Measurements from ENCODE around the gene PRSS38. TPM values are rescaled to one million over a fixed set of nuclear protein-coding genes. Genes with fewer than 3 reads are reported as not detected.

The PRSS38 gene
- total and polyA plus RNA-seq, 10 of the 15 experiments (the other 5 are each of a cell fraction or from before 2014, with no cell fraction given) = not detected

DNA sequence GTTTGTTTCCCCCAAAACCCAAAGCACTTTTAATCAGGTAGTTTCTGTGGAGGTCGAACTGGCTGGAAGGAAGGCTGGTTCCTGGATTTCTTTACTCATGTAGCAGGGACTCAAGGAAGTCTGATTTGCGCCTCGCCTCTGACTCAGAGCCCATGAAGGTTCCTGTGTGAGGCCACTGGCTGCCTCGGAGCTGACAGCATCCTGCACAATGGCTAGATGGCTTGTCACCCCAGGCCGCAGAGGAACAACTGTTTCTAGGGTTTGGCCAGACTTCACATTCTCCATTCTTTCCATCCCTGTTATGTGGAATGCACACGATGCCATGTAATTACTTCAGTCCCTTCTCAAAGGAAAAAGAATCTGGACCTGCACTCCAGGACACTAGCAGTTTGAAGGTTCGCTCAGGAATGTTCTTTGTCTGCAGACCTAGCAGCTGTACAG is 39.1 kb upstream of the PRSS38 start:
- Histone ChIP-seq H3K27me3 (replicated peaks in 1 of 2; ENCODE audit: control insufficient read depth in 2 of 2, insufficient read depth in 2 of 2, low read length in 1 of 2) (no peaks in the 10 kb centered on the region), H3K4me3 (no peak overlapping the region), H3K36me3 (ENCODE audit: control insufficient read depth in 2 of 2, insufficient read depth in 2 of 2, low read length in 1 of 2) (peaks cover 4 to 11% of the 10 kb centered on the region in 2 experiments; a peak in 3 of 4 replicates), H4K20me1 (ENCODE audit: control insufficient read depth, insufficient read depth) (no peaks in the 10 kb centered on the region), H3K9ac (ENCODE audit: control insufficient read depth, insufficient read depth, low read length) (no peak overlapping the region), H3K9me3 (replicated peaks; ENCODE audit: control insufficient read depth, insufficient read depth, low read length) (no peaks in the 10 kb centered on the region), H3K4me2 (ENCODE audit: control insufficient read depth, insufficient read depth) (no peak overlapping the region), H3K79me2 (ENCODE audit: control insufficient read depth, insufficient read depth, low read length) (no peaks in the 10 kb centered on the region), H2AFZ (ENCODE audit: control insufficient read depth, low read depth, low read length) (no peak overlapping the region), H3K27ac (ENCODE audit: control insufficient read depth, insufficient read depth) (no peak overlapping the region), H3K4me1 (ENCODE audit: control insufficient read depth, insufficient read depth, low read length) (no peaks in the 10 kb centered on the region)
- in situ Hi-C loops (cut with MboI) (no loop called here), intact Hi-C loops (cut with micrococcal nuclease; ENCODE audit: unreplicated experiment) (no loop called here)
- 98% methylated on average over 7 of the region's 7 CpGs for WGBS (ENCODE audit: insufficient coverage, insufficient replicate concordance, low lambda C conversion rate, missing lambda C conversion rate)
- FAIRE-seq (no peak), DNase-seq (ENCODE audit: low read depth, low spot score) (no peak), ATAC-seq (no peak)
- SMC1A ChIA-PET (ENCODE audit: uncharacterized antibody, unreplicated experiment) = no interaction called here
- no TSS peak for BruUV-seq (replicated peaks)
- TF ChIP-seq NR2C2 (IDR thresholded peaks at IDR 0.05; ENCODE audit: borderline replicate concordance, control insufficient read depth, insufficient read length, low read depth) (no peak), ZNF24 (IDR thresholded peaks at IDR 0.05) (no peak), YY1 (IDR thresholded peaks at IDR 0.05; ENCODE audit: low read depth, low read length) (no peak), RUNX3 (IDR thresholded peaks at IDR 0.05; ENCODE audit: low read length) (no peak), IKZF2 (IDR thresholded peaks at IDR 0.05) (no peak)
- TF ChIP-seq, protein P1, sequence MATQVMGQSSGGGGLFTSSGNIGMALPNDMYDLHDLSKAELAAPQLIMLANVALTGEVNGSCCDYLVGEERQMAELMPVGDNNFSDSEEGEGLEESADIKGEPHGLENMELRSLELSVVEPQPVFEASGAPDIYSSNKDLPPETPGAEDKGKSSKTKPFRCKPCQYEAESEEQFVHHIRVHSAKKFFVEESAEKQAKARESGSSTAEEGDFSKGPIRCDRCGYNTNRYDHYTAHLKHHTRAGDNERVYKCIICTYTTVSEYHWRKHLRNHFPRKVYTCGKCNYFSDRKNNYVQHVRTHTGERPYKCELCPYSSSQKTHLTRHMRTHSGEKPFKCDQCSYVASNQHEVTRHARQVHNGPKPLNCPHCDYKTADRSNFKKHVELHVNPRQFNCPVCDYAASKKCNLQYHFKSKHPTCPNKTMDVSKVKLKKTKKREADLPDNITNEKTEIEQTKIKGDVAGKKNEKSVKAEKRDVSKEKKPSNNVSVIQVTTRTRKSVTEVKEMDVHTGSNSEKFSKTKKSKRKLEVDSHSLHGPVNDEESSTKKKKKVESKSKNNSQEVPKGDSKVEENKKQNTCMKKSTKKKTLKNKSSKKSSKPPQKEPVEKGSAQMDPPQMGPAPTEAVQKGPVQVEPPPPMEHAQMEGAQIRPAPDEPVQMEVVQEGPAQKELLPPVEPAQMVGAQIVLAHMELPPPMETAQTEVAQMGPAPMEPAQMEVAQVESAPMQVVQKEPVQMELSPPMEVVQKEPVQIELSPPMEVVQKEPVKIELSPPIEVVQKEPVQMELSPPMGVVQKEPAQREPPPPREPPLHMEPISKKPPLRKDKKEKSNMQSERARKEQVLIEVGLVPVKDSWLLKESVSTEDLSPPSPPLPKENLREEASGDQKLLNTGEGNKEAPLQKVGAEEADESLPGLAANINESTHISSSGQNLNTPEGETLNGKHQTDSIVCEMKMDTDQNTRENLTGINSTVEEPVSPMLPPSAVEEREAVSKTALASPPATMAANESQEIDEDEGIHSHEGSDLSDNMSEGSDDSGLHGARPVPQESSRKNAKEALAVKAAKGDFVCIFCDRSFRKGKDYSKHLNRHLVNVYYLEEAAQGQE (IDR thresholded peaks at IDR 0.05; ENCODE audit: low read depth, low read length) = no peak
- TF ChIP-seq, protein P2, sequence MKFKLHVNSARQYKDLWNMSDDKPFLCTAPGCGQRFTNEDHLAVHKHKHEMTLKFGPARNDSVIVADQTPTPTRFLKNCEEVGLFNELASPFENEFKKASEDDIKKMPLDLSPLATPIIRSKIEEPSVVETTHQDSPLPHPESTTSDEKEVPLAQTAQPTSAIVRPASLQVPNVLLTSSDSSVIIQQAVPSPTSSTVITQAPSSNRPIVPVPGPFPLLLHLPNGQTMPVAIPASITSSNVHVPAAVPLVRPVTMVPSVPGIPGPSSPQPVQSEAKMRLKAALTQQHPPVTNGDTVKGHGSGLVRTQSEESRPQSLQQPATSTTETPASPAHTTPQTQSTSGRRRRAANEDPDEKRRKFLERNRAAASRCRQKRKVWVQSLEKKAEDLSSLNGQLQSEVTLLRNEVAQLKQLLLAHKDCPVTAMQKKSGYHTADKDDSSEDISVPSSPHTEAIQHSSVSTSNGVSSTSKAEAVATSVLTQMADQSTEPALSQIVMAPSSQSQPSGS (IDR thresholded peaks at IDR 0.05; ENCODE audit: low read length) = no peak
- CTCF ChIA-PET = no interaction called here
- RAD21 ChIA-PET (ENCODE audit: unreplicated experiment) = no interaction called here
- POLR2A ChIA-PET = no interaction called here

Data from GM12878 (cell line).